SH-SY5Y (cell line): ENCODE measurements around the gene TBRG4.

Experiments used
- GATA2 ChIP-seq: IDR thresholded peaks from 2 replicates; pipeline ENCODE4 v1.6.1; 2011; ENCODE audit warnings: mild to moderate bottlenecking, low read depth, low read length
- GATA3 ChIP-seq: IDR thresholded peaks from 2 replicates; pipeline ENCODE4 v1.6.1; 2011; ENCODE audit warnings: low read depth, mild to moderate bottlenecking, low read length, moderate library complexity

GRCh38 chr7:45050198-45050597 lies 61.3 kb downstream of the TBRG4 start:
- TF ChIP-seq GATA3 (no peak), GATA2 (no peak)
